ENCODE measurements around the gene CD320. TPM values are rescaled to one million over a fixed set of nuclear protein-coding genes. Genes with fewer than 3 reads are reported as not detected.
A peak's percentile ranks its signal among the peaks of the same experiment; 100 is the strongest.

Gene CD320
- total and polyA plus RNA-seq, 2 experiments from 2014 or later = 53.8 to 91.4 TPM

DNA sequence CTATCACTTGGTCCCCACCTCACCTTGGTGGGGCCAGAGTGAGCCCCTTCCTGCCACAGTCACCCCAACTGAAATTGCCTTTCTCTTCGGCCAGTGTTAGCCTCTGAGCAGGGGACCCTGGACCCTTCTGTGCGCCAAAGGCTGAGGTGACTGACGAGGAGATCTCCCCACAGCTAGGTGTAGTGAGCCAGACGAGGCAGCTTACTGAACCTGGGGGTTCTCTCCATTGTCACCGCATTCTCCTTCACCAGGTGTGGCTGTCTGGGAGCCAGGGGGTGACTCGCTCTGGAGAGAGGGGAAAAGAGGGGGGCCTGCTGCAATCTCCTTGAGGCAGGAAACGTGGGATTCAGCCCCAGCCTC lies 14.5 kb upstream of the CD320 start:
- H3K9me2 ChIP-seq (replicated peaks; ENCODE audit: insufficient read depth) = no peaks in the 10 kb centered on the region
- DNase-seq (ENCODE audit: low spot score) = no peak
- peak overlapping the region; percentile 92 for H3K4me3 ChIP-seq
- TF ChIP-seq, protein P1, sequence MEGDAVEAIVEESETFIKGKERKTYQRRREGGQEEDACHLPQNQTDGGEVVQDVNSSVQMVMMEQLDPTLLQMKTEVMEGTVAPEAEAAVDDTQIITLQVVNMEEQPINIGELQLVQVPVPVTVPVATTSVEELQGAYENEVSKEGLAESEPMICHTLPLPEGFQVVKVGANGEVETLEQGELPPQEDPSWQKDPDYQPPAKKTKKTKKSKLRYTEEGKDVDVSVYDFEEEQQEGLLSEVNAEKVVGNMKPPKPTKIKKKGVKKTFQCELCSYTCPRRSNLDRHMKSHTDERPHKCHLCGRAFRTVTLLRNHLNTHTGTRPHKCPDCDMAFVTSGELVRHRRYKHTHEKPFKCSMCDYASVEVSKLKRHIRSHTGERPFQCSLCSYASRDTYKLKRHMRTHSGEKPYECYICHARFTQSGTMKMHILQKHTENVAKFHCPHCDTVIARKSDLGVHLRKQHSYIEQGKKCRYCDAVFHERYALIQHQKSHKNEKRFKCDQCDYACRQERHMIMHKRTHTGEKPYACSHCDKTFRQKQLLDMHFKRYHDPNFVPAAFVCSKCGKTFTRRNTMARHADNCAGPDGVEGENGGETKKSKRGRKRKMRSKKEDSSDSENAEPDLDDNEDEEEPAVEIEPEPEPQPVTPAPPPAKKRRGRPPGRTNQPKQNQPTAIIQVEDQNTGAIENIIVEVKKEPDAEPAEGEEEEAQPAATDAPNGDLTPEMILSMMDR (IDR thresholded peaks at IDR 0.05; ENCODE audit: poor library complexity) = no peak
- TF ChIP-seq EZH2 (IDR thresholded peaks at IDR 0.05; ENCODE audit: borderline replicate concordance) = no peak
- TF ChIP-seq EZH2phosphoT487 (IDR thresholded peaks at IDR 0.05; ENCODE audit: low read depth, severe bottlenecking, unreplicated experiment) = no peak
- 82% methylated on average over 7 of the region's 7 CpGs for WGBS (ENCODE audit: low lambda C conversion rate, missing lambda C conversion rate)
- H3K36me3 ChIP-seq (replicated peaks; ENCODE audit: insufficient read depth, low read depth) = no peaks in the 10 kb centered on the region
- H3K4me1 ChIP-seq (ENCODE audit: insufficient read depth) = peaks cover 15% of the 10 kb centered on the region
- H3K27me3 ChIP-seq = no peaks in the 10 kb centered on the region
- peak overlapping the region; percentile 87 for H3K4me2 ChIP-seq
- H4K20me1 ChIP-seq (ENCODE audit: insufficient read depth, poor library complexity, severe bottlenecking) = peaks cover 19% of the 10 kb centered on the region
- no peaks in the 10 kb centered on the region for H3K9me3 ChIP-seq (ENCODE audit: low read depth)
- no peak overlapping the region for H3K27ac ChIP-seq
- H3K79me2 ChIP-seq = peaks cover 47% of the 10 kb centered on the region
- H2AFZ ChIP-seq = no peak overlapping the region

DNA sequence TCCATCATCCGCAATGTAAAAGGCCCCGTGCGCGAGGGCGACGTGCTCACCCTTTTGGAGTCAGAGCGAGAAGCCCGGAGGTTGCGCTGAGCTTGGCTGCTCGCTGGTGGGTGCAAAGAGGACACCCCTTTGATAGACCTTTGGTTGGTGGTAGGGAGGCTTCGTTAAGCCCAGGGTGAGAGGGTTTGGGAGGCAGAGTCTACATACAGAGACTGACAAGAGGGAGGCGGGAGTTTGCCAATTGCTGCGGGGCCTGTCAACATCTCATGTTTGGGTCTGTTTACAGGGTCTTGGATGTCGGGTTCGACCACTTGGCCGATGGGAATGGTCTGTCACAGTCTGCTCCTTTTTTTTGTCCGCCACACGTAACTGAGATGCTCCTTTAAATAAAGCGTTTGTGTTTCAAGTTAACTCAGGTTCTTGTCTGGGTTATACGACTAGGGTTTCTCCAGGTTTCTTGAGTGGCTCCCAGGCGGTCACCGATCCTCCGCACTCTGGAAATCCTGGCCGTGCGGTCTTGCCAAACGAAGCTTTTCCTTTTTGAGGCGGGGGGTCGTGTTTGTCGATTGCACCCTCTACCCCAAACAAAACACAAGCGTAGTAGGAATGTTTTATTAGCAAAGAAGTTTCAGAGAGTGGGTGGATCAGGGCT lies 14.0 kb upstream of the CD320 start:
- Histone ChIP-seq H3K9me3 (ENCODE audit: low read depth) (no peaks in the 10 kb centered on the region), H3K9me2 (replicated peaks; ENCODE audit: insufficient read depth) (no peaks in the 10 kb centered on the region), H3K27me3 (no peaks in the 10 kb centered on the region), H3K36me3 (replicated peaks; ENCODE audit: insufficient read depth, low read depth) (no peaks in the 10 kb centered on the region), H3K4me2 (peak overlapping the region; percentile 87), H2AFZ (no peak overlapping the region), H3K27ac (peak overlapping the region; percentile 70), H3K4me3 (peak overlapping the region; percentile 92), H4K20me1 (ENCODE audit: insufficient read depth, poor library complexity, severe bottlenecking) (peaks cover 19% of the 10 kb centered on the region), H3K79me2 (peaks cover 47% of the 10 kb centered on the region), H3K4me1 (ENCODE audit: insufficient read depth) (peaks cover 15% of the 10 kb centered on the region)
- TF ChIP-seq, protein P1 (IDR thresholded peaks at IDR 0.05; ENCODE audit: poor library complexity) = no peak
- TF ChIP-seq EZH2phosphoT487 (IDR thresholded peaks at IDR 0.05; ENCODE audit: low read depth, severe bottlenecking, unreplicated experiment) (no peak), EZH2 (IDR thresholded peaks at IDR 0.05; ENCODE audit: borderline replicate concordance) (no peak)
- WGBS (ENCODE audit: low lambda C conversion rate, missing lambda C conversion rate) = 23% methylated on average over 30 of the region's 30 CpGs
- DNase-seq (ENCODE audit: low spot score) = no peak

GRCh38 chr19:8321067-8321985 lies 13.2 kb upstream of the CD320 start, which contains the start of the genes NDUFA7 and RPS28:
TSS of gene NDUFA7 (minus strand) at chr19:8321375. CDS start at chr19:8321358, 17 bp downstream.
TSS of gene RPS28 (plus strand) at chr19:8321496. CDS start at chr19:8321531, 35 bp downstream.
- H3K4me1 ChIP-seq (ENCODE audit: insufficient read depth) = peaks cover 15% of the 10 kb centered on the region
- H3K4me3 ChIP-seq = peak within 1 kb of the TSS; percentile 94
- no peaks in the 10 kb centered on the region for H3K9me2 ChIP-seq (replicated peaks; ENCODE audit: insufficient read depth)
- H3K79me2 ChIP-seq = peaks cover 47% of the 10 kb centered on the region
- peak; percentile 98 for DNase-seq (ENCODE audit: low spot score)
- peak within 1 kb of the TSS; percentile 95 for H3K4me2 ChIP-seq
- H2AFZ ChIP-seq = peak within 1 kb of the TSS; percentile 63
- no peaks in the 10 kb centered on the region for H3K27me3 ChIP-seq
- H3K36me3 ChIP-seq (replicated peaks; ENCODE audit: insufficient read depth, low read depth) = no peaks in the 10 kb centered on the region
- no peaks in the 10 kb centered on the region for H3K9me3 ChIP-seq (ENCODE audit: low read depth)
- 1% methylated on average over 59 of the region's 72 CpGs for WGBS (ENCODE audit: low lambda C conversion rate, missing lambda C conversion rate)
- peak within 1 kb of the TSS; percentile 92 for H3K27ac ChIP-seq
- TF ChIP-seq EZH2 (IDR thresholded peaks at IDR 0.05; ENCODE audit: borderline replicate concordance) = no peak
- TF ChIP-seq, protein P1 (IDR thresholded peaks at IDR 0.05; ENCODE audit: poor library complexity) = peak; percentile 7
- peaks cover 19% of the 10 kb centered on the region for H4K20me1 ChIP-seq (ENCODE audit: insufficient read depth, poor library complexity, severe bottlenecking)
